HEK293 (cell line): ENCODE data around the gene PTCSC3.

Experiments used
- CTCF ChIA-PET: fragments of 350-600 bp; formaldehyde crosslinking; extraction: SDS; loops from one replicate; lab custom pipeline; 2021; ENCODE audit warnings: antibody characterized with exemption; lab: Yijun Ruan, JAX
- POLR2A ChIA-PET: fragments of 300-600 bp; formaldehyde crosslinking; extraction: SDS; loops from one replicate; lab custom pipeline; 2020; ENCODE audit warnings: antibody characterized with exemption, inconsistent platforms; lab: Yijun Ruan, JAX
- H3K27ac ChIP-seq: fragments of 200-500 bp; sonication (Bioruptor generic); 2 replicates; pipeline ENCODE4 v1.5.1; 2014; ENCODE audit warnings: low read depth, low read length, control low read depth, inconsistent platforms; ENCODE audit errors: extremely low read depth
- H3K36me3 ChIP-seq, 2 experiments: fragments of 200-500 bp in 1 of 2; sonication (Bioruptor generic) in 1 of 2; 1 replicate in 1 of 2; 2 replicates in 1 of 2; pipeline ENCODE4 v1.5.1; 2014 to 2017; ENCODE audit warnings: inconsistent platforms in 2 of 2, low read length in 2 of 2; ENCODE audit not compliant: control insufficient read depth in 2 of 2, insufficient read depth in 1 of 2
- H3K4me1 ChIP-seq: fragments of 200-500 bp; sonication (Bioruptor generic); 2 replicates; pipeline ENCODE4 v1.5.1; 2014; ENCODE audit warnings: mild to moderate bottlenecking, low read length, inconsistent platforms; ENCODE audit not compliant: control insufficient read depth, insufficient read depth
- H3K4me3 ChIP-seq: 2 replicates; pipeline ENCODE4 v1.5.1; 2011; ENCODE audit warnings: low read depth, mild to moderate bottlenecking, control low read depth, low read length, moderate library complexity
- H3K9me3 ChIP-seq: fragments of 200-500 bp; sonication (Bioruptor generic); 2 replicates; pipeline ENCODE4 v1.5.1; 2014; ENCODE audit warnings: low read depth, low read length, inconsistent platforms; ENCODE audit not compliant: control insufficient read depth, insufficient read depth
- BCL11B ChIP-seq: fragments of 450-650 bp; formaldehyde crosslinking; IDR thresholded peaks from 2 replicates; pipeline ENCODE4 v1.5.1; 2016; ENCODE audit warnings: low read depth, missing biosample characterization, missing genetic modification characterization
- GLI2 ChIP-seq: fragments of 450-650 bp; formaldehyde crosslinking; IDR thresholded peaks from 2 replicates; pipeline ENCODE4; 2017; ENCODE audit warnings: missing biosample characterization, missing genetic modification characterization, low read depth, borderline replicate concordance
- GLIS1 ChIP-seq: fragments of 450-650 bp; formaldehyde crosslinking; IDR thresholded peaks from 2 replicates; pipeline ENCODE4 v1.5.1; 2016; ENCODE audit warnings: missing biosample characterization, missing genetic modification characterization
- HIC1 ChIP-seq: fragments of 450-650 bp; formaldehyde crosslinking; IDR thresholded peaks from 2 replicates; pipeline ENCODE4 v1.5.1; 2016; ENCODE audit warnings: missing biosample characterization, missing genetic modification characterization
- HOXA7 ChIP-seq: sonication (generic); formaldehyde crosslinking; IDR thresholded peaks from 2 replicates; pipeline ENCODE4 v1.8.1; 2022; ENCODE audit warnings: missing genetic modification reagents, borderline replicate concordance
- PRDM1 ChIP-seq: fragments of 450-650 bp; formaldehyde crosslinking; IDR thresholded peaks from 2 replicates; pipeline ENCODE4; 2016; ENCODE audit warnings: missing biosample characterization, missing genetic modification characterization
- PRDM10 ChIP-seq: fragments of 450-650 bp; formaldehyde crosslinking; IDR thresholded peaks from 2 replicates; pipeline ENCODE4 v1.5.1; 2016; ENCODE audit warnings: missing biosample characterization, missing genetic modification characterization
- SALL2 ChIP-seq: fragments of 450-650 bp; formaldehyde crosslinking; IDR thresholded peaks from 2 replicates; pipeline ENCODE4 v1.5.0; 2017; ENCODE audit warnings: missing biosample characterization, mild to moderate bottlenecking, missing genetic modification characterization, borderline replicate concordance
- ZNF138 ChIP-seq: fragments of 450-650 bp; formaldehyde crosslinking; IDR thresholded peaks from 2 replicates; pipeline ENCODE4 v1.5.1; 2016; ENCODE audit warnings: missing biosample characterization, missing genetic modification characterization, borderline replicate concordance
- ZNF214 ChIP-seq: fragments of 450-650 bp; formaldehyde crosslinking; IDR thresholded peaks from 2 replicates; pipeline ENCODE4 v1.5.1; 2017; ENCODE audit warnings: missing biosample characterization, mild to moderate bottlenecking, missing genetic modification characterization, borderline replicate concordance
- ZNF223 ChIP-seq: fragments of 450-650 bp; formaldehyde crosslinking; IDR thresholded peaks from 2 replicates; pipeline ENCODE4 v1.5.1; 2016; ENCODE audit warnings: missing biosample characterization, missing genetic modification characterization
- ZNF24 ChIP-seq: fragments of 450-650 bp; formaldehyde crosslinking; IDR thresholded peaks from 2 replicates; pipeline ENCODE4 v1.5.1; 2016; ENCODE audit warnings: missing biosample characterization, missing genetic modification characterization
- ZNF266 ChIP-seq: fragments of 450-650 bp; formaldehyde crosslinking; IDR thresholded peaks from 2 replicates; pipeline ENCODE4 v1.5.1; 2016; ENCODE audit warnings: missing biosample characterization, missing genetic modification characterization, low read depth
- ZNF311 ChIP-seq: fragments of 450-650 bp; formaldehyde crosslinking; IDR thresholded peaks from 2 replicates; pipeline ENCODE4 v1.5.1; 2017; ENCODE audit warnings: missing biosample characterization, missing genetic modification characterization, borderline replicate concordance
- ZNF341 ChIP-seq: fragments of 450-650 bp; formaldehyde crosslinking; IDR thresholded peaks from 2 replicates; pipeline ENCODE4; 2016; ENCODE audit warnings: low read depth, missing biosample characterization, missing genetic modification characterization
- ZNF416 ChIP-seq: fragments of 450-650 bp; formaldehyde crosslinking; IDR thresholded peaks from 2 replicates; pipeline ENCODE4 v1.5.1; 2016; ENCODE audit warnings: missing biosample characterization, missing genetic modification characterization
- ZNF473 ChIP-seq: fragments of 450-650 bp; formaldehyde crosslinking; IDR thresholded peaks from 2 replicates; pipeline ENCODE4 v1.5.1; 2017; ENCODE audit warnings: missing biosample characterization, missing genetic modification characterization
- ZNF48 ChIP-seq: fragments of 450-650 bp; formaldehyde crosslinking; IDR thresholded peaks from 2 replicates; pipeline ENCODE4 v1.5.1; 2016; ENCODE audit warnings: missing biosample characterization, missing genetic modification characterization
- ZNF521 ChIP-seq: fragments of 450-650 bp; formaldehyde crosslinking; IDR thresholded peaks from 2 replicates; pipeline ENCODE4 v1.5.1; 2017; ENCODE audit warnings: missing biosample characterization, mild to moderate bottlenecking, missing genetic modification characterization
- ZNF548 ChIP-seq: fragments of 450-650 bp; formaldehyde crosslinking; IDR thresholded peaks from 2 replicates; pipeline ENCODE4 v1.5.1; 2016; ENCODE audit warnings: missing biosample characterization, missing genetic modification characterization
- ZNF596 ChIP-seq: fragments of 450-650 bp; IDR thresholded peaks from 2 replicates; pipeline ENCODE4 v1.5.0; 2018; ENCODE audit warnings: missing biosample characterization, mild to moderate bottlenecking, missing genetic modification characterization, moderate library complexity
- ZNF624 ChIP-seq: fragments of 450-650 bp; formaldehyde crosslinking; IDR thresholded peaks from 2 replicates; pipeline ENCODE4 v1.5.1; 2017; ENCODE audit warnings: missing biosample characterization, missing genetic modification characterization
- ZNF626 ChIP-seq: fragments of 450-650 bp; sonication (Bioruptor Pico); formaldehyde crosslinking; IDR thresholded peaks from 2 replicates; pipeline ENCODE4 v1.5.1; 2018; ENCODE audit warnings: missing biosample characterization, missing genetic modification characterization, inconsistent platforms
- ZSCAN4 ChIP-seq: fragments of 450-650 bp; formaldehyde crosslinking; IDR thresholded peaks from 2 replicates; pipeline ENCODE4 v1.5.1; 2017; ENCODE audit warnings: missing biosample characterization, missing genetic modification characterization

Gene PTCSC3

GRCh38 chr14:36174767-36175424 is 1.6 kb downstream of the PTCSC3 start (continued):
- TF ChIP-seq PRDM10: no peak
- no peak for TF ChIP-seq ZNF223 (tag by site-specific recombination)
- TF ChIP-seq ZNF341 (tag by site-specific recombination): no peak
- no peak for TF ChIP-seq HOXA7
- no peak for TF ChIP-seq ZNF624 (tag by site-specific recombination)
- TF ChIP-seq ZNF626 (tag by site-specific recombination): no peak
- no peak for TF ChIP-seq ZNF548 (tag by site-specific recombination)

GRCh38 chr14:36173161-36173560 is 3.4 kb downstream of the PTCSC3 start:
- H3K27ac ChIP-seq: no peak overlapping the region
- H3K36me3 ChIP-seq: no peaks in the 10 kb centered on the region
- no peak overlapping the region for H3K4me3 ChIP-seq
- CTCF ChIA-PET: no interaction called here
- POLR2A ChIA-PET: no interaction called here
- no peaks in the 10 kb centered on the region for H3K9me3 ChIP-seq
- H3K4me1 ChIP-seq: no peaks in the 10 kb centered on the region
- TF ChIP-seq ZNF596 (no peak), ZNF214 (tag by site-specific recombination) (no peak), BCL11B (tag by site-specific recombination) (no peak), ZNF266 (tag by site-specific recombination) (no peak), ZNF521 (tag by site-specific recombination) (no peak), ZNF473 (no peak), ZSCAN4 (tag by site-specific recombination) (no peak), PRDM1 (tag by site-specific recombination) (no peak), GLI2 (tag by site-specific recombination) (no peak)
- TF ChIP-seq, all 188 proteins: peak for 0

GRCh38 chr14:36171607-36172006 is 4.9 kb downstream of the PTCSC3 start:
- Histone ChIP-seq H3K4me1 (no peaks in the 10 kb centered on the region), H3K4me3 (no peak overlapping the region), H3K27ac (no peak overlapping the region), H3K36me3 (no peaks in the 10 kb centered on the region), H3K9me3 (no peaks in the 10 kb centered on the region)
- ChIA-PET POLR2A (no interaction called here), CTCF (interaction anchor here (0.7 to 1.7 kb wide), 2 partner anchors 61 to 101 kb away, joined by 3 to 5 read pairs; no protein-coding TSS in a partner anchor)
- TF ChIP-seq ZNF416 (tag by site-specific recombination): no peak
- no peak for TF ChIP-seq GLIS1 (tag by site-specific recombination)
- TF ChIP-seq ZNF311 (tag by site-specific recombination): no peak
- no peak for TF ChIP-seq HIC1 (tag by site-specific recombination)
- no peak for TF ChIP-seq SALL2 (tag by site-specific recombination)
- no peak for TF ChIP-seq ZNF48 (tag by site-specific recombination)
- TF ChIP-seq ZNF138 (tag by site-specific recombination): no peak
- no peak for TF ChIP-seq PRDM1 (tag by site-specific recombination)
- TF ChIP-seq ZNF24 (tag by site-specific recombination): no peak
